ENCODE data around the gene TATDN2. TPM values are rescaled to one million over a fixed set of nuclear protein-coding genes. Genes with fewer than 3 reads are reported as not detected.
A peak's percentile ranks its signal among the peaks of the same experiment; 100 is the strongest.

The TATDN2 gene
- total RNA-seq, 2 experiments from 2014 or later, result 55.4 to 67.4 TPM

GRCh38 chr3:10244009-10244408 is 4.2 kb upstream of the TATDN2 start:
- H3K27ac Mint-ChIP-seq, result no peak overlapping the region
- H3K9me3 Mint-ChIP-seq, result peaks cover 18% of the 10 kb centered on the region
- H3K27me3 Mint-ChIP-seq, result no peaks in the 10 kb centered on the region
- ATAC-seq (ENCODE audit: low read depth), result no peak
- H3K4me1 Mint-ChIP-seq, result peaks cover 30% of the 10 kb centered on the region
- H3K4me3 Mint-ChIP-seq, result no peak overlapping the region
- POLR2A ChIA-PET, result interaction anchor here (0.6 kb wide), 1 partner anchor 129 kb away, joined by 4 read pairs; no protein-coding TSS in a partner anchor
- peaks cover 31% of the 10 kb centered on the region for H3K36me3 Mint-ChIP-seq
- DNase-seq, result no peak

DNA sequence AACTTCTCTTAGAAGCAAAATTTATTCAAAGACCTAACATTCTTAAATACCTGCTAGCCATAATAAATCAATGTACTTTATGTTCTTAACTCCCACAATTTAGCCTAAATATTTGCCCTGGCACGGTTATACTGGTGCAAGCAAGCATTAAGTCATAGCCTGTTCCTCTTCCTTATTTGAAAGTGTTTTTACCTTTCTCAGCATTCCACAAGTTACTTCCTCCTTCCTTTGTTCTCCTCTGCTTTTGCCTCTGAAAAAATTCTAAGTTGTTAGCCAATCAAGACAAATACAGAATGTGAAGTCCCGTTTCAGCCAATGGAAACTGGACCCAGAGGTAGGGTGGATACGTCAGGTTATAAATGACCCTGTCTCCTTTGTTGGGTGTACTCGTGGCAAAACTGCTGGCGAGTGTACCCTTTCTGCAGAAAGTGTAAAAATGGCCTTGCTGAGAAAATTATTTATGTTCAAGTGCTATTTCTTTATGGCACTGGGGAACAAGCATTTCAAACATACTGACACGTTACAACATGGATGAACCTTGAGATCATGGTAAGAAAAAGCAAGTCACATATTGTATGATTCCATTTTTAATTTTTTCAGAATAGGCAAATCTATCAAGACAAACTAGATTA is 3.1 kb upstream of the TATDN2 start:
- POLR2A ChIA-PET, result no interaction called here
- Mint-ChIP-seq H3K4me1 (peaks cover 37% of the 10 kb centered on the region), H3K4me3 (no peak overlapping the region), H3K27ac (no peak overlapping the region), H3K36me3 (peaks cover 33% of the 10 kb centered on the region), H3K27me3 (no peaks in the 10 kb centered on the region), H3K9me3 (peaks cover 18% of the 10 kb centered on the region)
- no peak for DNase-seq
- ATAC-seq (ENCODE audit: low read depth), result no peak

DNA sequence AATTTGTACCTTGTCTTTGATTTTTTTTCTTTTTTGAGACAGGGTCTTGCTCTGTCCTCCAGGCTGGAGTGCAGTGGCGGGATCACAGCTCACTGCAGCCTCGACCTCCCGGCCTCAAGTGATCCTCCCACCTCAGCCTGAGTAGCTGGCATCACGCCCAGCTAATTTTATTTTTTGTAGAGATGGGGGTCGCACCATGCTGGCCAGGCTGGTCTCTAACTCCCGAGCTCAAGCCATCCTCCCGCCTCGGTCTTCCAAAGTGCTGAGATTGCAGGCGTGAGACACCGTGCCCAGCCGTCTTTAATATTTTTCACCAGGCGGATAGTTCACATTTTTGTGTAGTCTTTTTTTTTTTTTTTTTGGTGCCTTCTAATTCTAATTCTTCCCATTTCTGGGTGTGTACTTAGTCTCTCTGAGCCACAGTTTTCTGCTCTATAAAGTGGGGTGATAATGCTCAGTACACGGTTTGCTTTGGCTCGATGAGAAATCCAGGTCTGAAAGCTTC is 528 bp upstream of the TATDN2 start:
- Mint-ChIP-seq H3K27me3 (no peaks in the 10 kb centered on the region), H3K4me1 (peaks cover 39% of the 10 kb centered on the region), H3K9me3 (peaks cover 18% of the 10 kb centered on the region), H3K4me3 (peak overlapping the region; percentile 82), H3K36me3 (peaks cover 48% of the 10 kb centered on the region), H3K27ac (peak overlapping the region; percentile 96)
- POLR2A ChIA-PET, result interaction anchor here (0.6 to 2.1 kb wide), 23 partner anchors 8 to 1504 kb away, joined by 3 to 12 read pairs (median 5); partner anchors contain the start of genes ARPC4, CRELD1, FANCD2 and SEC13
- DNase-seq (no peak), ATAC-seq (ENCODE audit: low read depth) (no peak)

- H3K4me3 Mint-ChIP-seq, result peak overlapping the region; percentile 95
- POLR2A ChIA-PET, result interaction anchor here (0.7 to 2.1 kb wide), 8 partner anchors 25 to 852 kb away, joined by 3 to 12 read pairs (median 6); partner anchors contain the start of genes ARPC4, CRELD1, SEC13 and VHL
- peaks cover 18% of the 10 kb centered on the region for H3K9me3 Mint-ChIP-seq
- H3K27ac Mint-ChIP-seq, result peak overlapping the region; percentile 92
- DNase-seq (peak; percentile 72), ATAC-seq (ENCODE audit: low read depth) (peak; percentile 8)
- H3K4me1 Mint-ChIP-seq, result peaks cover 39% of the 10 kb centered on the region
- peaks cover 58% of the 10 kb centered on the region for H3K36me3 Mint-ChIP-seq
- H3K27me3 Mint-ChIP-seq, result no peaks in the 10 kb centered on the region
These were observed 907 bp downstream of the TATDN2 start for GRCh38 chr3:10248984-10249748.

DNA sequence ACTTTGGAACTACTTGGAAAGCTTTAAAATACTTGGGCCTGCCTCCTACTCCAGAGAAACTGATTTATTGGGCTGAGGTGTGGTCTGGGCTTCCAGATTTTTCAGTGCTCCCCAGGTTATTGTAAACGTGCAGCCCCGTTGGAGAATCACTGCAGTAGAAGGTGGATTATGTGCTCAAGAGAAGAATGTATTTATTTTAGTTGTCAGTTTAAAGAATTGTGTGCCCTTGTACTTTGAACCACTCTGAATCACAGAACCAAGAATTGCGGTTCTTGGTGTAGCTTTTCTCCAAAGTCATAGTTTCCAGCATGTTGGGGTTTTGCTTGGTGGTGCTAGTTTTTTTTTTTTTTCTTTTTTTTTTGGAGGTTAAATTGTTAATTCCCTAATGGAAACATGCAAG is 1.6 kb downstream of the TATDN2 start:
- H3K4me3 Mint-ChIP-seq, result peak overlapping the region; percentile 95
- peak overlapping the region; percentile 92 for H3K27ac Mint-ChIP-seq
- no peaks in the 10 kb centered on the region for H3K27me3 Mint-ChIP-seq
- no peak for DNase-seq
- peaks cover 12% of the 10 kb centered on the region for H3K9me3 Mint-ChIP-seq
- H3K36me3 Mint-ChIP-seq, result peaks cover 58% of the 10 kb centered on the region
- POLR2A ChIA-PET, result interaction anchor here (0.7 kb wide), 1 partner anchor 692 kb away, joined by 3 read pairs; no protein-coding TSS in a partner anchor
- ATAC-seq (ENCODE audit: low read depth), result no peak
- peaks cover 45% of the 10 kb centered on the region for H3K4me1 Mint-ChIP-seq

GRCh38 chr3:10251006-10251405 is 2.7 kb downstream of the TATDN2 start:
- no peak for DNase-seq
- no peak for ATAC-seq (ENCODE audit: low read depth)
- Mint-ChIP-seq H3K4me3 (peak overlapping the region; percentile 95), H3K9me3 (peaks cover 4% of the 10 kb centered on the region), H3K27ac (peak overlapping the region; percentile 71), H3K4me1 (peaks cover 49% of the 10 kb centered on the region), H3K36me3 (peaks cover 58% of the 10 kb centered on the region), H3K27me3 (no peaks in the 10 kb centered on the region)
- POLR2A ChIA-PET, result no interaction called here

GRCh38 chr3:10253731-10254130 is 5.5 kb downstream of the TATDN2 start:
- no peak overlapping the region for H3K4me3 Mint-ChIP-seq

DNA sequence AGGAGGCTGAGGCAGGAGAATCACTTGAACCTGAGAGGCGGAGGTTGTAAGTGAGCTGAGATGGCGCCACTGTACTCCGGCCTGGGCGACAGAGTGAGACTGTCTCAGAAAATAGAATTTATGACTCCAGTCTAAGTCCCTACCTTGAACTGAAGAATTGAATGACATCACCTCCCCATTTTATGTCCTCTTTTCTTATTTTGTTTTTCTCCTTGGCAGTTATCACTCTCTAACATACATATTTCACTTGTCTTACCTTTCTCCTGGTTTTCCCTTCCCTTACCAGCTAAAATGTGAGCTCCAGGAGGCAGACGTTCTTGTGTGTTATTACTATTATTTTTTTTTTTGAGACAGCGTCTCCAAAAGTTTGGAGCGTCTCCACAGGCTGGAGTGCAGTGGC is 7.6 kb downstream of the TATDN2 start:
- Mint-ChIP-seq H3K9me3 (no peaks in the 10 kb centered on the region), H3K27me3 (no peaks in the 10 kb centered on the region), H3K36me3 (peaks cover 55% of the 10 kb centered on the region), H3K4me1 (peaks cover 39% of the 10 kb centered on the region), H3K27ac (no peak overlapping the region), H3K4me3 (no peak overlapping the region)
- POLR2A ChIA-PET, result no interaction called here
- DNase-seq, result no peak
- no peak for ATAC-seq (ENCODE audit: low read depth)

More at GRCh38 chr3:10253731-10254130, 5.5 kb downstream of the TATDN2 start:
- Mint-ChIP-seq H3K36me3 (peaks cover 56% of the 10 kb centered on the region), H3K27ac (peak overlapping the region; percentile 39), H3K4me1 (peaks cover 46% of the 10 kb centered on the region), H3K9me3 (no peaks in the 10 kb centered on the region), H3K27me3 (no peaks in the 10 kb centered on the region)
- POLR2A ChIA-PET, result no interaction called here
- ATAC-seq (ENCODE audit: low read depth) (no peak), DNase-seq (no peak)

GRCh38 chr3:10259036-10259435 is 10.8 kb downstream of the TATDN2 start:
- DNase-seq, result no peak
- Mint-ChIP-seq H3K4me3 (no peak overlapping the region), H3K27ac (peak overlapping the region; percentile 3), H3K4me1 (peaks cover 42% of the 10 kb centered on the region), H3K9me3 (no peaks in the 10 kb centered on the region), H3K36me3 (peaks cover 53% of the 10 kb centered on the region), H3K27me3 (no peaks in the 10 kb centered on the region)
- ATAC-seq (ENCODE audit: low read depth), result no peak
- POLR2A ChIA-PET, result no interaction called here

DNA sequence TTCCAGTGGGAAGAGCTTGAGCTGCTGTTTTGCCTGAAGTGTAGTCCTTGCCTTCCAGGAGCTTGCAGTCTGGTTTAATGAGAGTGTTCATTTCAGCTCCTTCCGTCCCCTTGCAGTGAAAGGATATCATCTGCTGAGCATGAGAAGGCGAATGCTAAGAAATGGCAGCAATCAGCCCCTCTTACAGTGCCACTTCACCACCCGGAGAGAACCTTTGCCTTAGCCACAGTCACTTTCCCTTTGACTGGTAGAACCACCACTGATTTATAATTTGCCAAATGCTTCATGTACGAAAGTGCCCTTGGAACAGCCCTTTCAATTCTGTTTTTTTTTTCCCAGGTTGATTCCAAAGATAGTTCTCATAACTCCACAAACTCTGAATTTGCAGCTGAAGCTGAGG is 11.5 kb downstream of the TATDN2 start:
- Mint-ChIP-seq H3K4me1 (peaks cover 37% of the 10 kb centered on the region), H3K4me3 (no peak overlapping the region), H3K27me3 (no peaks in the 10 kb centered on the region), H3K27ac (no peak overlapping the region), H3K36me3 (peaks cover 48% of the 10 kb centered on the region), H3K9me3 (no peaks in the 10 kb centered on the region)
- DNase-seq, result no peak
- POLR2A ChIA-PET, result interaction anchor here (0.5 kb wide), 1 partner anchor 18 kb away, joined by 3 read pairs; no protein-coding TSS in a partner anchor
- no peak for ATAC-seq (ENCODE audit: low read depth)

DNA sequence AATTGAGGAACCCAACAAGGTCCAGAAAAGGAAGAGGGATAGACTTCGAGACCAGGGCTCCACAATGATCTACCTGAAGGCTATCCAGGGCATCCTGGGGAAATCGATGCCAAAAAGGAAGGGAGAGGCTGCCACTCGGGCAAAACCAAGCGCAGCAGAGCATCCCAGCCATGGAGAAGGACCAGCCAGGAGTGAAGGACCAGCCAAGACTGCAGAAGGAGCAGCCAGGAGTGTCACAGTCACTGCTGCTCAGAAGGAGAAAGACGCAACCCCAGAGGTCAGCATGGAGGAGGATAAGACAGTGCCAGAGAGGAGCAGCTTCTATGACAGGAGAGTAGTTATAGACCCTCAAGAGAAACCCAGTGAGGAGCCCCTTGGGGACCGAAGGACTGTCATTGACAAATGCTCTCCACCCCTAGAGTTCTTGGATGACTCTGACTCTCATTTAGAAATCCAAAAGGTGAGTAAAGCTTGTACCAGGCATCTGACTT is 12.0 kb downstream of the TATDN2 start:
- H3K9me3 Mint-ChIP-seq, result no peaks in the 10 kb centered on the region
- POLR2A ChIA-PET, result interaction anchor here (0.5 kb wide), 1 partner anchor 19 kb away, joined by 3 read pairs; no protein-coding TSS in a partner anchor
- no peak overlapping the region for H3K27ac Mint-ChIP-seq
- H3K4me1 Mint-ChIP-seq, result peaks cover 36% of the 10 kb centered on the region
- no peak overlapping the region for H3K4me3 Mint-ChIP-seq
- ATAC-seq (ENCODE audit: low read depth) (no peak), DNase-seq (no peak)
- H3K27me3 Mint-ChIP-seq, result no peaks in the 10 kb centered on the region
- H3K36me3 Mint-ChIP-seq, result peaks cover 44% of the 10 kb centered on the region

GRCh38 chr3:10262027-10262426 is 13.8 kb downstream of the TATDN2 start:
- H3K27ac Mint-ChIP-seq, result peak overlapping the region; percentile 4
- ATAC-seq (ENCODE audit: low read depth), result no peak
- no peak overlapping the region for H3K4me3 Mint-ChIP-seq

More at GRCh38 chr3:10262027-10262426, 13.8 kb downstream of the TATDN2 start:
- no peaks in the 10 kb centered on the region for H3K9me3 Mint-ChIP-seq
- no peak for DNase-seq
- peaks cover 39% of the 10 kb centered on the region for H3K36me3 Mint-ChIP-seq
- POLR2A ChIA-PET, result interaction anchor here (0.7 kb wide), 2 partner anchors 7 to 106 kb away, joined by 3 to 5 read pairs; no protein-coding TSS in a partner anchor
- peaks cover 40% of the 10 kb centered on the region for H3K4me1 Mint-ChIP-seq
- no peaks in the 10 kb centered on the region for H3K27me3 Mint-ChIP-seq
